ENCODE data around the gene MED19.
A peak's percentile ranks its signal among the peaks of the same experiment; 100 is the strongest.

Gene MED19

GRCh38 chr11:57656885-57657193, 55.2 kb downstream of the MED19 start:
- no peaks in the 10 kb centered on the region for H3F3A ChIP-seq (ENCODE audit: insufficient read depth)
- H3K9ac ChIP-seq (ENCODE audit: low read length), result peak overlapping the region; percentile 72
- peak overlapping the region; percentile 82 for H3K4me2 ChIP-seq (ENCODE audit: low read depth, low read length, poor library complexity, severe bottlenecking)
- no peaks in the 10 kb centered on the region for H3K27me3 ChIP-seq (ENCODE audit: low read length)
- no peaks in the 10 kb centered on the region for H3K9me3 ChIP-seq (ENCODE audit: insufficient read depth, low read length)
- TF ChIP-seq CTCF (IDR thresholded peaks at IDR 0.05; ENCODE audit: insufficient read depth, low read length, poor library complexity, severe bottlenecking) (no peak), EZH2phosphoT487 (conservative IDR thresholded peaks at IDR 0.05; ENCODE audit: low read length) (no peak)
- H3K4me3 ChIP-seq (ENCODE audit: insufficient read depth, low read length, poor library complexity, severe bottlenecking), result peak overlapping the region; percentile 64
- H2AFZ ChIP-seq (ENCODE audit: low read depth, low read length, severe bottlenecking), result peak overlapping the region; percentile 92
- H3K27ac ChIP-seq (ENCODE audit: low read depth, low read length), result no peak overlapping the region
- peaks cover 19% of the 10 kb centered on the region for H3K36me3 ChIP-seq (ENCODE audit: low read length)
- H3K9me2 ChIP-seq (replicated peaks; ENCODE audit: insufficient read depth, low read length), result no peaks in the 10 kb centered on the region
- peaks cover 22% of the 10 kb centered on the region for H3K79me2 ChIP-seq (ENCODE audit: insufficient read depth, low read length)
- H4K20me1 ChIP-seq (ENCODE audit: low read depth, low read length), result no peaks in the 10 kb centered on the region

All from SU-DHL-6 (cell line).